ENCODE measurements around the gene TMEM38A.
A peak's percentile ranks its signal among the peaks of the same experiment; 100 is the strongest.
"Not testable (repeated sequence)": the region's sequence is repeated elsewhere in the genome, so short reads cannot be mapped to it uniquely, and the experiment has no call there.

The TMEM38A gene

DNA sequence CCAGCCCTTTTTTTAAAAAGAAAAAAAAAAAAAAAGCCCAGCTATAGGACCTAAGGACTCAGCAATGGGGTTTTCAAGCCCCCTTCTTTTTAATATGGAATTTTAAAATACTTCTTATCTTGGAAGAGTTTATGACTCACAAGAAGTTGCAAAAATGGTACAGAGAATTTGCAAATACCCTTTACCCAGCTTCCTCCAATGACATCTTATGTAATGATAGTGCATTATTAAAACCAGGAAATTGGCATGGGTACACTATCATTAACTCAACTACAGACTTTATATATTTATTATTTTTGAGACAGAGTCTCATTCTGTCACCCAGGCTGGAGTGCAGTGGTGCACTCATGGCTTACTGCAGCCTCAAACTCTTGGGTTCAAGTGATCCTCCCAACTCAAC is 16.1 kb downstream of the TMEM38A start:
- no peak for FAIRE-seq

DNA sequence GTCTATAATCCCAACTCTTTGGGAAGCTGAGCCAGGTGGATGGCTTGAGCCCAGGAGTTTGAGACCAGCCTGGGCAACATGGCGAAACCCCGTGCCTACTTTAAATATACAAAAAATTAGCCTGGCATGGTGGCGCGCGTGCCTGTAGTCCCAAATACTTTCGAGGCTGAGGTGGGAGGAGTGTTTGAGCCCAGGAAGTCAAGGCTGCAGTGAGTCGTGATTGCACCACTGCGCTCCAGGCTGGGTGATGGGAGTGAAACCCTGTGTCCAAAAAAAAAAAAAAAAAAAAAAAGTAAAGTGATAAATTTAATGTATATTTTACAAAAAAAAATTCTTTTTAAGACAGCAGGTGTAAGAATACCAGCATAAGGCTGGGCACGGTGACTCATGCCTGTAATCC is 17.6 kb downstream of the TMEM38A start:
- FAIRE-seq: no peak

GRCh38 chr19:16679811-16680210 is 18.9 kb downstream of the TMEM38A start:
- no peak for FAIRE-seq

GRCh38 chr19:16682539-16682938 is 21.6 kb downstream of the TMEM38A start:
- no peak for FAIRE-seq

- FAIRE-seq: peak; percentile 13
These were observed 23.3 kb downstream of the TMEM38A start for GRCh38 chr19:16684216-16684615.

DNA sequence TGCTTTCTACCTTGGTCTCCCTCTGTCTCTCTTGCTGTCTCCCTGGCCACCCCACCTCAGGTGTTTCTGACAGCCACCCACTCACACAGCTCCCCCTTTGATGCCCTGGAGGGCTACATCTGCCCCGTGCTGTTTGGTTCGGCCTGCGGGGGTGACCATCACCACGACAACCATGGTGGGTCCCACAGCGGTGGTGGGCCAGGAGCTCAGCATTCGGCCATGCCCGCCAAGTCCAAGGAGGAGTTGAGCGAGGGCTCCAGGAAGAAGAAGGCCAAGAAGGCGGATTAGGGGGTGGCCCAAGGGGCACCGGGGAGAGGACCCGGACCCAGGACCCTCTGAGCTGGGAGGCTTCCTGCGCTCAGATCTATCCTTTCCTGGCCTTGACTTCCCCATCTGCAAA is 27.1 kb downstream of the TMEM38A start:
- no peak for FAIRE-seq

- no peak for FAIRE-seq
These were observed 38.0 kb downstream of the TMEM38A start for GRCh38 chr19:16698914-16699313.

DNA sequence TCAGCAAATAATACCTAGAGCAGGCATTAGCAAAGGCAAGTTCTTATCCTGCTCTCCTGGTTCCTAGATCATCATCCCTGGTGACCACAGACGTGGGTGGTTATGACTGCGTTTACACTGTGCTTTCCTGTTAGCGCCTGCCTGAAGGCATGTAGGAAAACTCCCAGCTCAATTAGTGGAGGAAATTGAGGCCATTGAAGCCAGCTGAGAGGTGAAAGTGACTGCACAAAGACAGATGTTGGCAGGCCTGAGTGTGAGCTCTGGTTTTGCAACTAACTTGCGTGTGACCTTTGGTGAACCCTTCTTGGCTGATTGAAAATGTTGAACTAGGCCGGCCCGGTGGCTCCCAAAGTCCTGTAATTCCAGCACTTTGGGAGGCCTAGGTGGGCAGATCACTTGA is 41.2 kb downstream of the TMEM38A start:
- FAIRE-seq: no peak

- FAIRE-seq: no peak
These were observed 42.7 kb downstream of the TMEM38A start for GRCh38 chr19:16703677-16704076.

DNA sequence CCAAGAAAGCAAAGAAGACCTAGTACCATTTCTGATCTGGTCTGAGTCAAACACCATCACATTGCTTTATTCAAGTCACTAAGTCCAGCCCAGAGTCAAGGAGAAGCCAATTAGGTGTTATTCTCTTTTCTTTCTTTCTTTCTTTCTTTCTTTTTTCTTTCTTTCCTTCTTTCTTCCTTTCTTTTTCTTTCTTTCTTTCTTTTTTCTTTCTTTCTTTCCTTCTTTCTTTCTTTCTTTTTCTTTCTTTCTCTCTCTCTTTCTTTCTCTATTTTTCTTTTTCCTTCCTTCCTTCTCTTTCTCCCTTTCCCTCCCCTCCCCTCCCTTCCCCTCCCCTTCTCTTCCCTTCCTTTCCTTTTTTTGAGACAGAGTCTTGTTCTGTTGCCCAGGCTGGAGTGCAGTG is 49.9 kb downstream of the TMEM38A start:
- not testable (repeated sequence) for FAIRE-seq

DNA sequence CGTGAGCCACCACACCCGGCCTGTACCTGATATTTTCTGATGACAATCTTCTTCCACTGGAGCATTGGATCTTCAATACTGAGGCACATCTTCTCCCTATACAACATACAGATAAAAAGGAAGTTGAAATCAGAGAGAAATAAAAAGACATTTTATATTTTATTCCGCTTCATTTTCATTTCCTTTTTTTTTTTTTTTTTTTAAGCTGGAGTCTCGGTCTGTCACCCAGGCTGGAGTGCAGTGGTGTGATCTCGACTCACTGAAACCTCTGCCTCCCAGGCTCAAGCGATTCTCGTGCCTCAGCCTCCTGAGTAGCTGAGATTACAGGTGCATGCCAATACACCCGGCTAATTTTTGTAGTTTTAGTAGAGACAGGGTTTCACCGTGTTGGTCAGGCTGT is 51.4 kb downstream of the TMEM38A start:
- FAIRE-seq: not testable (repeated sequence)

DNA sequence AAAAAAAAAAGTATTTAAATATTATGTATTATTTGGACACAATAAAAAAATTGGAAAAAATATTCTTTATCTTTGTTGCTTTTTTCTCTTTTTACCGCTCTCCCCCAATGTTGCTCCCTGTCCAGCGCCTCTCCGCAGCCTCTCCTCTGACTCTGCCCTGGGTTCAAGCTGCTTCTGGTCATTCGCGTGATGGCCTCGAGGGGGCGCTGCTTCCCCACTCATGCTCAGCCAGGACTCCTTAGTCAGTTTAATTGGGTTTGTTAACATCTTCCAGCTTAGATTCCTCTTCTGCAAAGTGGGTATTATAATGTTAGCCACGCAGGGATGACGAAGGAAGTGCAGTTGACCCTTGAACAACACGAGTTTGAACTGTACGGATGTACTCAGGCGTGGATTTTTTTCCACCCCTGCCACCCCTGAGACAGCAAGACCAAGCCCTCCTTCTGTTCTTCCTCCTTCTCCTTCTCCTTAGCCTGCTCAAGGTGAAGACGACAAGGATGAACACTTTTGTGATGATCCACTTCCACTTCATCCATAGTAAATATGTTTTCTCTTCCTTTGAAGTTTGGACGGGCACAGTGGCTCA is 53.9 kb downstream of the TMEM38A start:
- FAIRE-seq: peak; percentile 23

DNA sequence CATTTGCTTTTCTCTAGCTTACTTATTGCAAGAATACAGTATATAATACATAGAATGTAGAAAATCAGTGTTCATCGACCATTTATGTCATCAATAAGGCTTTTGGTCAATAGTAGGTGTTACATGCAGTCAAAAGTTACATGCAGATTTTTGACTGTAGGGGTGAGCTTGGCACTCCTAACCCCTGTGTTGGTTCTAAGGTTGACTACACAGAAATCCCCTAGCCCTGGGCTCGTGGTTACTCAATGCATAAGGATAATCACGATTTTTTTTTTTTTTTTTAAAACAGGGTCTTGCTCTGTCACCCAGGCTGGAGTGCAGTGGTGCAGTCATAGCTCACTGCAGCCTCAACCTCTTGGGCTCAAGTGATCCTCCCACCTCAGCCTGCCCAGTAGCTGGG is 54.7 kb downstream of the TMEM38A start:
- FAIRE-seq: no peak

DNA sequence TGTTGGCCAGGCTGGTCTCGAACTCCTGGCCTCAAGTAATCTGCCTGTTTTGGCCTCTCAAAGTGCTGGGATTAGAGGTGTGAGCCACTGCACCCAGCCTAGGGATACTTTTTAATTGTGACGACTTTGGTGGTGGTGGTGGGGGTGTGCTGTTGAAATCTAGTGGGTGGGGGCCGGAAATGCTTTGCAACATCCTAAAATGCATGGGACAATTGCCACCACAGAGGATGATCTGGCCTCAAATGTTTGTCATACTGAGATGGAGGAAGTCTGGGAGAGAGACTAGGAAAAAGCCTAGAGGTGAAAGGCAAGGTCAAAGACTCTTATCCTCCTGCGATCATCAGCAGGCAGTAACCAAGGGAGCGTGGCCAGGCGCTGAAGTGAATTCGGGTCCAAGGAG is 60.1 kb downstream of the TMEM38A start:
- no peak for FAIRE-seq

GRCh38 chr19:16722591-16722990 is 61.7 kb downstream of the TMEM38A start:
- no peak for FAIRE-seq

- no peak for FAIRE-seq
These were observed 66.0 kb downstream of the TMEM38A start for GRCh38 chr19:16726916-16727315.

GRCh38 chr19:16735650-16736266 is 74.8 kb downstream of the TMEM38A start:
- not testable (repeated sequence) for FAIRE-seq

- no peak for FAIRE-seq
These were observed 75.8 kb downstream of the TMEM38A start for GRCh38 chr19:16736709-16737108.

- no peak for FAIRE-seq
These were observed 77.0 kb downstream of the TMEM38A start for GRCh38 chr19:16737911-16738310.

- FAIRE-seq: no peak
These were observed 78.6 kb downstream of the TMEM38A start for GRCh38 chr19:16739546-16739945.

Data from G401.6 (cell line).